Endothelial cell of umbilical vein (primary cell): Measurements from ENCODE around the gene HES7.

ENCODE experiments used
- CTCF ChIP-seq, 2 donors: IDR thresholded peaks; 1 replicate in 1 of 2; 2 replicates in 1 of 2; pipeline ENCODE4 v1.5.1; 2011; ENCODE audit warnings: low read length in 2 of 2, mild to moderate bottlenecking in 2 of 2, moderate library complexity in 2 of 2, control low read depth in 1 of 2, inconsistent platforms in 1 of 2, low read depth in 1 of 2; ENCODE audit not compliant: insufficient read depth in 1 of 2; ENCODE audit errors: extremely low read depth in 1 of 2
- EZH2 ChIP-seq: IDR thresholded peaks from 2 replicates; pipeline ENCODE4 v1.6.1; 2012; ENCODE audit warnings: borderline replicate concordance, low read depth, mild to moderate bottlenecking, moderate library complexity, low read length, inconsistent platforms; ENCODE audit not compliant: severe bottlenecking
- JUN ChIP-seq: IDR thresholded peaks from 2 replicates; pipeline ENCODE4 v1.6.1; 2011; ENCODE audit warnings: borderline replicate concordance, low read depth; ENCODE audit not compliant: insufficient read length, insufficient read depth
- MAX ChIP-seq: IDR thresholded peaks from 2 replicates; pipeline ENCODE4 v1.6.1; 2011; ENCODE audit not compliant: insufficient read depth, insufficient read length
- MYC ChIP-seq: IDR thresholded peaks from one replicate; pipeline ENCODE4 v1.6.1; 2011; ENCODE audit warnings: mild to moderate bottlenecking, low read depth, low read length
- POLR2A ChIP-seq: IDR thresholded peaks from 2 replicates; pipeline ENCODE4 v1.6.1; 2012; ENCODE audit warnings: low read depth, mild to moderate bottlenecking, control low read depth, low read length
- POLR2AphosphoS5 ChIP-seq: IDR thresholded peaks from 2 replicates; pipeline ENCODE4 v1.6.1; 2012; ENCODE audit warnings: low read depth, mild to moderate bottlenecking, control low read depth, low read length, moderate library complexity; ENCODE audit not compliant: insufficient read depth

GRCh38 chr17:8122422-8122923, 1.4 kb downstream of the HES7 start:
- no peak for TF ChIP-seq CTCF (IDR thresholded peaks at IDR 0.05; ENCODE audit: extremely low read depth in 1 of 2, insufficient read depth in 1 of 2, low read depth in 1 of 2, low read length in 2 of 2)
- TF ChIP-seq EZH2, result no peak
- TF ChIP-seq MAX, result no peak
- TF ChIP-seq POLR2A, result no peak
- no peak for TF ChIP-seq POLR2AphosphoS5
- no peak for TF ChIP-seq MYC
- TF ChIP-seq JUN, result no peak
